Adrenal gland (tissue), 5 donors: ENCODE results near the gene NREP.

ENCODE experiments used
- CTCF ChIP-seq, 6 experiments: fragments of 450-650 bp in 4 of 6; fragments of 200-600 bp in 2 of 6; sonication (generic) in 1 of 6; IDR thresholded peaks; 1 replicate in 5 of 6; 2 replicates in 1 of 6; pipeline versions ENCODE4 v1.5.1 to v1.8.0; 2016 to 2021; ENCODE audit warnings: antibody characterized with exemption in 6 of 6, mild to moderate bottlenecking in 2 of 6, moderate library complexity in 1 of 6
- POLR2A ChIP-seq, 2 donors: fragments of 450-650 bp; IDR thresholded peaks; one replicate each; pipeline ENCODE4 v1.6.1; 2017; ENCODE audit warnings: antibody characterized with exemption in 2 of 2, mild to moderate bottlenecking in 2 of 2, moderate library complexity in 1 of 2
- donor health status: DM: no; HTN: no; CAD: no.

DNA sequence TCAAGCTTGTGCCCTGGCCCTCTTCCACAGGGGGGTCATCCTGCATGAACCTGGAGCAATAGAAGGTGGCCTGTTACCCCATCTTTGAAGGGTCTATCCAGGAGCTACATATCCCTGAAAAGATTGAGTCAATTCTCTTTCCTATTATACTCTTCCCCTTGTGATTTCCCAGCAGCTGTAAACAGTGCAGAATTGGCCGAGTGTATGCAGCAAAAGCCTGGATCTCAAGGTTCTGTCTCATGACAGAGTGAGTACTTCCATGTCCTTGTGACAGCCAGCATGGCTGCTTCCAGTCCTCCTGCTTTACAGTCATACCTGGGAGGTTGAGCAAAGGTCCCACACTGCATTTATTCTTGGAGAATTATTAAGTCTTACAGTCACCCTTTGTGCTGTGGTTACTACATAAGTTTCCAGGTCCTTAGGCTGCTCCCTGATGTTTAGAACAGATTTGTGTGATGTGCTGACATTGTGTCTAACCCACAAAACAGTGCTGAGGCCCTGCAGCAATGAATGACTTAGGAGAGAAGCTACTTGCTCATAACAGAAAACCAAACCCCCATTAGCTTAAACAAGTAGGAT lies 67.5 kb downstream of the NREP start:
- no peak for TF ChIP-seq CTCF (IDR thresholded peaks at IDR 0.05)
- TF ChIP-seq POLR2A (IDR thresholded peaks at IDR 0.05) = no peak
